Cardiac septum (tissue), 1 donor: ENCODE data around the gene IL6ST. TPM values are rescaled to one million over a fixed set of nuclear protein-coding genes. Genes with fewer than 3 reads are reported as not detected.

Experiments used
- DNase-seq: peaks from one replicate; pipeline ENCODE4 v3.0.0-alpha.2; 2020; ENCODE audit warnings: low spot score
- intact Hi-C: fragments of 100-400 bp; cut with DNase I; formaldehyde crosslinking; loops from one replicate; pipeline ENCODE4 v1.14.0; 2022
- total RNA-seq: library from RNA; stranded (reverse); fragmentation: NEBNext Ultra II Directional; extraction: Animal tissue kit (Norgen Biotek cat#: 25700); gene quantifications from one replicate; pipeline ENCODE4 v1.2.1, GENCODE V29; 2021
- donor health status: DM: no; HTN: no; CAD: no.

Gene IL6ST
- total RNA-seq, 1 donor from 2014 or later = 131 TPM

DNA sequence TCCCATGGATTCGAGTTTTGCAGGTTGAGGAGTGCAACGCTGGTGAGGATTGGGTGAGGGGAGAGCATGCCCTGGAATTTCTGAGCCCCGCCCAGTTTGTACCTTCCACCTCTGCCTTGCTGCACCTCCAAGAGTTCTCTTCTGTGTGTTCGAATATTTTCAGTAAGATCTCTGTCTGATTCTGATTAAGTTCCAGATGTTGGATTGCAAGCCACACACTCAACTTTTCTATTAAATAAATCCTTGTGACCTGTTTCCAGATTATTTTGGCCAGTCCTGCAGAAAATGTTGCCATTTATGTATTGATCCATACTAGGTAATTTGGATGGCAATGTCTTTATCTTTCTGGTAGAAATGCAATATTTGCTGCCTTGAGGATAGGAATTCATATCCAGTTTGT, 89.5 kb downstream of the IL6ST start:
- intact Hi-C loops = no loop called here
- DNase-seq = no peak

DNA sequence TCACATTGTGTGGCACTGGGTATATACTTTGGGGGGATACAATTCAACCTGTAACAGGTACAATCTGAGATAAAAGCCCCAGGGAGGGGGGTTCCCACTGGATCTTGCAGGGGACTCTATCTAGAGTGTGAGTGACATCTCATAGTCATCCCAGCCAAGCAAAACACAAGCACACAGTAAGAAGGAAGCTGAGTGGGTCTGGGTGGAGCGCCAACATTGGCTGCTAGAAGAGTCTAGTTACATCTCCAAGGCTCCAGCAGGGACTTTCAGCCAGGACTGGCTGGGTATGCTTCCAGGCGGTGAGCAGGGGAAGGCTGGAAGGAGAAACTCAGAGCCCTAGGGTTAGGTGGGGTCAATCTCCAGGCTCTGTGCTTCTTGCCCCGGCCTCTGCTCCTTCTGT, 90.6 kb downstream of the IL6ST start:
- intact Hi-C loops = no loop called here
- no peak for DNase-seq

DNA sequence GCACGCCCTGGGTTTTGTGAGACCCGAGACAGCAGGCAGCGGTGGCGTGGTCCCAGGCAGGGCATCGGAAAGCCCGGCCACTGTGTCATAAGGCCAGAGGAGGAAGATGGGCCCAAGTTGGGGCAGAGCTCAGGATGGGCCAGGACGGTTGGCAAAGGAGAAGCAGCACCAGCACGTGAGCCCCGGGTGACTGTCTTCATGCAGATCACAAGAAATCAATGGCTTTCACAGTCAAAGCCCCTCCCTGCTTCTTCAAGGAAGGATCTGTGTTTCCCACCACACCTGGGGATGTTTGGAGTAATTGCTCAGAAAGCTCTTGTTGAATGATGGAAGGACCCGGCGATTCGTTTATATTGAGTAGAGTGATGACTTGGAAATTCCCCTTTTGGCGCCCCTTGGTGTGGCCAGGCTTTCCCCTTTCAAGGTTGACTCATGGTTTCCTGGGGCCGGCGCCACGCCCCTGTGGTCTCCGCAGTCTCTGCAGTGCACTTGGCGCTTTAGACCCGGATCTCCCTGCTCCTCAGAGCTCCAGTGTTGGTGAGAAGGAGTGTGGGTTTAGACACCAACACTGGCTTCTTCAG, 91.6 kb downstream of the IL6ST start:
- no peak for DNase-seq
- intact Hi-C loops = no loop called here

DNA sequence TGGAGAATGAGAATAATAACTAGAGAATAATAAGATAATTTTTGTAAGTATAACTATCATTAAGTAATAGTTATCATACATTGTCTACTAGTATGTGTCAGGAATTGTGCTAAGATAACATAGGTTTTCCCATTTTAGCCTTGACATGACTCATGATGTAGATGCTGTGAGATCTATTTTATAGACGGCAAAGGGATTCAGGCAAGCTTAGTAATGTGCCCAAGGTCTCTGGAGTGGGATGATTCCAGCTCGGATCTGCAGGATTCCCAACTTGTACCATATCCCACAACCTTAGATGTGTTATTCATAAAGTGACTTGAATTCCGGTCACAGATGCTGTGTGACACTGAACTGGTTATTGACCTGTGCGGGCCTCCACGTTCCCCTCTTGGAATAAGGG, 92.1 kb downstream of the IL6ST start:
- DNase-seq = no peak
- intact Hi-C loops = no loop called here

DNA sequence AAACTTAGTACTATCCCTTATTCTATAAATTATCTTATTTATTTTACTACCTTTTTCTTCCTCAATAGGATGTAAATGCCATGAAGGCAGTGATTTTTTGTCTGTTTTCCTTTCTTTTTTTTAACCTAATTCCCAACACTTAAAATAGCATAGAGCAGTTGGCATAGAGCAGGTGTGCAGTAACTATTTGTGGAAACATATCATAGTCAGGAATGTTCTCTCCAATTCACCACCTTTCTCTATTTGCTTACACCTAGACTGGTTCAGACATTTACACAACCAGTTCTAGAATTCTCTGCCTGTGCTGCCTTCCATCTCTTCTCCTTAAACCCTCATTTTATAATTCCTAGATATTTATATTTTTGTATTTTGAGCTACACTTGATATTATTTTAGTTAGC, 94.0 kb downstream of the IL6ST start:
- intact Hi-C loops = no loop called here
- no peak for DNase-seq

DNA sequence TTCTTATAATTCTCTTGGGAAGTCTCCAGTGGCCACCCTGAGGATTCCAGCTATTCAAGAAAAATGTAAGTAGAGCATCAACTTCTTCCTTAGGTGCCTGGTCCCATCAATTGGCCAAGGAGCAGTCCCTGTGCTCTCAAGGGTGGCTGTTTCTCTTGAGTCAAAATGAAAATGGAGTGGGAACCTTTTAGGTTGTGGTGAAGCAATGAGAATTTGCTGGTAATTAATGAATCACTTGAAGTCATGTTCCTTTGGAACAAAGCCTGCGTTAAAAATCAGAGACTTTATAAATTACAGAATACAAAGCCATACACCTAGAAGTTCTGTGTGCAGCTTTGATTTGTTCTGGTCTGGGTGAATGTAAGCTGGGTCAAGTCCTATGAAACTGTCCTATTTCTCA, 94.7 kb downstream of the IL6ST start:
- no peak for DNase-seq
- intact Hi-C loops = no loop called here

DNA sequence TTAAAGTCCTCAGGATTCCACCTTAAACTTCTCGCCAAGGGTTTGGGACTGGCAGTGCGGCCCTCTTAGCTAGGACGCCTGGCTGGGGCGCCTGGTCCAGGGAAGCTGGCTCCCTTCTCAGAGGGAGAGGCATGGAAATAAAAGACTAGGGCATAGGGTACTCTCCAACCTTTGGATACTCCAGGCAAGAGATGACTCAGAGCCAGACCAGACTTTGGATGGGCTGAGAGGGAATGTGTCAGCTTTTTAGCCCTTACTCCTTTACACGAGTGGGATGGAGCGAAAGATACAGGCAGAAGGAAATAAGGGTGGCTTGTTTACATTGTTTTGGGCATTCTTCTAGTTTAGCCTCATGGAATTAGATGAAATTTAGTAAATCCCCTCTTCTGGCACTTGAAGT, 95.4 kb downstream of the IL6ST start:
- no peak for DNase-seq
- intact Hi-C loops = no loop called here

DNA sequence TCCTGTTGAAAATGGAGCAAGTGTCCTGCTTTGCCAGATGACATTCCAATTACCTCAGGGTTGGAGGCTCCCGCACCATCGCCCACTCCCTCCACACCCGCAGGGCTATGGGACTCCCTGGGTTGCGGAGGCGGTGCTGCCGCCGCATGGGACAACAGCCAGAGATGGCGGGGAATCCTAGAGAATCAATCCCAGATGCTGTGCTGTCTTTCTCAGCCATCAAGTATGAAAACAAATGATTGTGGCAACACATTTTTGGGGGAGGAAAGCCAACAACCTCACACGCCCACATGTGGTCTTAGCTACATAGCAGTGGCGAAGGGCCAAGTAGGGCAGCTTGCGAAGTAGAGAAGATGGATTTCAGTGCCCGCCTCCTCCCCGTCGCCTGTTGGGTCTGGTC, 96.9 kb downstream of the IL6ST start:
- no peak for DNase-seq
- intact Hi-C loops = no loop called here

DNA sequence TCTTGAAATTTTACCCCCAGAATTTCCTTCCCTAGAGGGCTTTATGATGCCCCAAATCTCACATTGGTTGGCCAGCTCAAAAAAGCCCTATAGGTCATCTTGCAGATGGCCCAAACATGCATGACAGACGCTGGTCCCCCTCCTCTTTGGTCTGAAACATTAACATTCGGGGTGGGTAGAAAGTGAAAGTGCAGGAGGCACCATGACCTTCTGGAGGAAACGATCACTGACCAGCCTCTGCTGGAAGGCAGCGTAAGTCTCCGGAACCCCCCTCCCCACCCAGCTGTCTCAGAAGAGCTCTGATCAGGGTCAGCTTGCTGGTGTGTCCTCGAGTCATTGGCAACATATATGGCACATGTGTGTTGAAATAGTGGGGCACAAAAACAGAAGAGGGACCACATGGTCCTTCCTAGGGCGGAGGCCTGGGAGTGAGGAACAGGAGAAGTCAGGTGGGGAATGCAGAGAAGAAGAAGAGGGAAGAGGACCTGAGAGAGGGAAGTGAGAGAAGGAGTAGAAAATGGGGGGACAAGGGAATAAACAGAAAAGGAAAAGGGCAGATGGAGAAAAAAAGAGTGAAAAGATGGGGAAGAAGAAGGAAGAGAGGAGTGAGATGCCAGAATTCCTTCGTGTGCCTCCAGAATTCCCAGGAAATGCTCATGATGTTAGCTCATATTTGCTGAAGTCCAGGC, 97.4 kb downstream of the IL6ST start:
- no peak for DNase-seq

DNA sequence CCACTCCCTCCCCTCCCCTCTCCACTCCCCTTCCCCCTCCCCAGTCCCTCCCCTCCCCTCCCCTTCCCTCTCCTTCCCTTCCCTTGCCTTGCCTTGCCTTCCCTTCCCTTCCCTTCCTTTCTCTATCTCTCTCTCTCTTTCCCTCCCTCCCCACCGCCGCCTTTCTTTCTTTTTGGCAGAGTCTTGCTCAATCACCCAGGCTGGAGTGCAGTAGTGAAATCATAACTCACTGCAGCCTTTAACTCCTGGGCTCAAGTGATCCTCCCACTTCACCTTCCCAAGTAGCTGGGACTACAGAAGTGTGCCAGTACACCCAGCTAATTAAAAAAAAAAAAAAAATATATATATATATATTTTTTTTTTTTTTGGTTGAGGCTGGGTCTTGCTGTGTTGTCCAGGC, 98.1 kb downstream of the IL6ST start:
- intact Hi-C loops = no loop called here

More for the DNA sequence above, 97.4 kb downstream of the IL6ST start:
- intact Hi-C loops = no loop called here

DNA sequence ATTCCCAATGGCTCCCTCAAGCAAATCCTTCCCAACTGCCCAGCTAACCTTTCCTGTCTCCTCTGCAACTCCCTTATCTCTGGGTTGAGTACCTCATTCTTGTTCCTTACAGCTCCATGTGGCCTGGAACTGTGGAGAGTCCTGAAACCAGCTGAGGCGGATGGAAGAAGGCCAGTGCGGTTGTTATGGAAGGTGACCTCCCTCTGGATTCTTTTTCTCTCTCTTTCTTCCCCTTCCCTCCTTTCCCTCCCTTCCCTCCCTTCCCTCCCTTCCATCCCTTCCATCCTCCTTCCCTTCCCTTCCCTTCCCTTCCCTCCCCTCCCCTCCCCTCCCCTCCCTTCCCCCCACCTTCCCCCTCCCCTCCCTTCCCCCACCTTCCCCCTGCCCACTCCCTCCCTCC, 98.5 kb downstream of the IL6ST start:
- intact Hi-C loops = no loop called here
- no peak for DNase-seq

More for the DNA sequence above, 98.1 kb downstream of the IL6ST start:
- no peak for DNase-seq

DNA sequence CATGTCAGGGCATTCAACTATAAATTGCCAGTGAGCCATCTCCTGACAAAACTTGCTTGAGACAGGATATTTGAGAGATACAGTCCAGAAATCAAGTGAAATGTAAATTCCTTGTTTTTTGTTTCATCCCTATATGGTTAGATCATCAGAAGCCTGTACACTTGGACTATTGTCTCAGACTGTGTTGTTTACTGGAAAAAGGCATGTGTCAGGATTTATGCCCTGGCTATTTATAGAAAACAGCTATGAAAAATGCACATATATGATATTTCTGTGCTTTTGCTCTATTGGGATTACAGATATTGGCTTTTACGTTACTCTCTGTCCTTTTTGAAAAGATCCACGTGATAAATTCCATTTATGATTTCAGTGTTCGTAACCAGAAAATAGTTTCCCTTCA, 99.4 kb downstream of the IL6ST start:
- DNase-seq = no peak
- intact Hi-C loops = no loop called here

DNA sequence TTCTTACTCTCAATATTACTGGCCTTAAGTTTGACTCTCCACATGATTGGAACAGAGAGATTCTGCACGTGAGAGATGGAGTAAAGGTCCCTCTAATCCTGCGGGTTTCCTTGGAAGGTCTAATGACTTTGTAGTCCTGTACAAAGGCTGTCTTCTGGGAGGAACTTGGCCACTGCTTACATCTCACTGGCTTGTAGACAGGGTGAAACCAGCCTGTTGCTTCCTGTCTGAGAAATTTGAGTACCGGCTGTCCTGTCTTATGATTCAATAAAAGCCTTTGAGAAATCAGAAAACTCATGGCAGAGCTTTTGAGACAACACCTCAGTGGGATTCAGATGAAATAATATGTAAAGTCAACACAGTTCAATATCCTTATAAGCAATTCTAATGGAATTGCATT, 100.6 kb downstream of the IL6ST start:
- no peak for DNase-seq
- intact Hi-C loops = no loop called here

DNA sequence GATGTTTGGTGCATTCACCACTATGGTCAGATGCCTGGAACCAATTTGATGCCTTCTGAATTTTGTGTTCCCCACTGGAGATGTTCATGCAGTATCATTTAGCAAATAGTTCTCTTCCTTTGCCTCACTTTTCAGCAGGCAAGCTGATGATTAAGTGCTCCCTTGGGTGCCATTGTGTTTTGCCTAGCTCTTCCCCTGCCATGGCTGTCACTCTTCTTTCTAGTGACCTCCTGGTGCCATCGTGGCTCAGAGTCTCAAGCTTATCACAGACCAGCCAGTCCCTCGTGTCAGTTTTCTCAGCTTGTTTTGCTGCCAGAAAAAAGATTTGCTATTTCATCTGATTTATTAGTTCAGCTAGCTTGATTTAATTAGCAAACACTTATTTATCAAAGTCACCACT, 102.3 kb downstream of the IL6ST start:
- intact Hi-C loops = no loop called here

DNA sequence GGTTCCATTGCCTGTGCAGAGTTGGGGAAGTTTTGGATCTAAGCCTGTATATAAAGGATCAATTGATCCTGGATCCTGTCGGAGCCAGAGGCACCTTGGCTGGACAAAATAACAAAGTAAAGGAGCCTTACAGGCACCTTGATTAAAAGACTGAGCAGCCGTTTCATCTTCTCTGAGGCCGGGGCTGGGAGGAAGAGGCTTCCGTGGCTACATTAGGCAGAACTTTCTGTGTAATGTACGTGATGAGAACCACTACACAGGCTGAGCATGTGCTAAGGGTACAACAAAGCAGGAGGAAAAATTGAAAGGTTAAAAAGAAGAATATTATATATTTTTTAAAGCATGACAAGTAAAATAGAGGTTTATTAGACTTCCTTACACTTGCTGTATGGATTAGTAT, 106.6 kb downstream of the IL6ST start:
- intact Hi-C loops = no loop called here

More for the DNA sequence above, 102.3 kb downstream of the IL6ST start:
- DNase-seq = no peak

DNA sequence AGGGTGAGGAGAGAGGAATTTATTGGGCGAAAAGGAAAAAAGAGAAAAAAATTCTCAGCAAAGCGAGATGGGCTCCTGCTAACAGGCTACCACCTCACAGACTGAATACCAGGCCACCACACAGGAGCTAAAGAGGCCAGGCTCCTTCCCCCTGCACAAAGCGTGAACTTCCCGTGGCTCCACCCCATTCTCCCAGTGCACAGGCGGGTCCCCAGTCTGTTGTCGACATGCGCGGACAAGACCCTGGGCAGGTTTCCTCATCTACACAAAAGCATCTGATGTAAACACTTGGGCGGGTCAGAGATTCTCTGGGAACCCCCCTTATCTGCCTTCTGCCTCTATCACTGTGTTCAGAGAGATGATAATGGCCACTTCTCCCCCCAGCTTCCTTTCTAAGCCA, 109.4 kb downstream of the IL6ST start:
- no peak for DNase-seq
- intact Hi-C loops = no loop called here

More for the DNA sequence above, 106.6 kb downstream of the IL6ST start:
- no peak for DNase-seq

Other genes starting within 250 kb of the IL6ST start
- 1.3 TPM for gene IL31RA, start 143.6 kb downstream of the IL6ST start, total RNA-seq
- gene ANKRD55, start 238.4 kb upstream of the IL6ST start, total RNA-seq = not detected